GM12874 (cell line): ENCODE data around the gene TP53RK.

Source experiments
- TF ChIP-seq, protein P1 (sequence below): IDR thresholded peaks from 2 replicates; pipeline ENCODE4 v1.5.1; 2011; ENCODE audit warnings: low read depth, mild to moderate bottlenecking, control low read depth, low read length, moderate library complexity; ENCODE audit not compliant: insufficient read depth

TP53RK gene

DNA sequence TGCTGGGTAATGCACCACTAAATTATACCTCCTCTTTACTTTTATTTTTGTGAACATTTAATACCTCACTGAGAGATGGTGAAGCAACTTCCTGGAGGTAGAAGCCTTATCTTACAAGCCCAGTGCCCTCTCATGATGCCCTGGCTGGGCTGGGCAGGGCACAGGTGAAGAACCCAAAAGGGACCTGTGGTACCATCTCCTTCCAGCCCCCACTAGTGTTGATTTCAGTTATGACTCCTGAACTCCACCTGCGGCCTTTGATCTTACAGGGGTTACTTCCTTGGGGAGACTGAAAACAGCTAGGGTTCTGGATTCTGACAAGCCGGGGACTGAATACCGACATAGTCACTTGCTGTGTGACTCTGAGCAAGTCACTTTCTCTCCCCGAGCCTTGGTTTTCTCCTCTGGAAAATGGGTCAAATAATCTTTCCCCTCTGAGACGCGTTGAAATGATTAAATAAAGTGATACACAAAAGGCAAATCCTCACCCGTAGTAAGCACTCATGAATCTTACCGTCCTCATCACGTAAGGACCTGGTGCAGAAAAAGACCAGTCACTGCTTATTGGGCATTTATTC is 39.2 kb downstream of the TP53RK start:
- TF ChIP-seq, protein P1, sequence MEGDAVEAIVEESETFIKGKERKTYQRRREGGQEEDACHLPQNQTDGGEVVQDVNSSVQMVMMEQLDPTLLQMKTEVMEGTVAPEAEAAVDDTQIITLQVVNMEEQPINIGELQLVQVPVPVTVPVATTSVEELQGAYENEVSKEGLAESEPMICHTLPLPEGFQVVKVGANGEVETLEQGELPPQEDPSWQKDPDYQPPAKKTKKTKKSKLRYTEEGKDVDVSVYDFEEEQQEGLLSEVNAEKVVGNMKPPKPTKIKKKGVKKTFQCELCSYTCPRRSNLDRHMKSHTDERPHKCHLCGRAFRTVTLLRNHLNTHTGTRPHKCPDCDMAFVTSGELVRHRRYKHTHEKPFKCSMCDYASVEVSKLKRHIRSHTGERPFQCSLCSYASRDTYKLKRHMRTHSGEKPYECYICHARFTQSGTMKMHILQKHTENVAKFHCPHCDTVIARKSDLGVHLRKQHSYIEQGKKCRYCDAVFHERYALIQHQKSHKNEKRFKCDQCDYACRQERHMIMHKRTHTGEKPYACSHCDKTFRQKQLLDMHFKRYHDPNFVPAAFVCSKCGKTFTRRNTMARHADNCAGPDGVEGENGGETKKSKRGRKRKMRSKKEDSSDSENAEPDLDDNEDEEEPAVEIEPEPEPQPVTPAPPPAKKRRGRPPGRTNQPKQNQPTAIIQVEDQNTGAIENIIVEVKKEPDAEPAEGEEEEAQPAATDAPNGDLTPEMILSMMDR = no peak

DNA sequence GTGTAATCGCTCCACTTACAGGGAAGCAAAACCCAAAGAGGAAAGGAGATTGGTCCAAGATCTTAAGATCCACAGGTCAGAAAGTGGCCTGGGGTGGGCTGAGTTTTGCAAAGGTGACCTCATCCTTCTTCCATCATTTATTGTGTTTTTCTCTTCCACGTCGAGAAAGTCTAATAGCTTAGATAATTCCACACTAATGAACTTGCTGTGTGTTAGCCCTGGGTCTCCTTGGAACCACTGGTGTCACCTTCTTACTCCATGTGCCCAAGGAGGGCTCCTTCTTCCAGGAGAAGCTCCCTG is 39.6 kb downstream of the TP53RK start:
- TF ChIP-seq, protein P1 = no peak

DNA sequence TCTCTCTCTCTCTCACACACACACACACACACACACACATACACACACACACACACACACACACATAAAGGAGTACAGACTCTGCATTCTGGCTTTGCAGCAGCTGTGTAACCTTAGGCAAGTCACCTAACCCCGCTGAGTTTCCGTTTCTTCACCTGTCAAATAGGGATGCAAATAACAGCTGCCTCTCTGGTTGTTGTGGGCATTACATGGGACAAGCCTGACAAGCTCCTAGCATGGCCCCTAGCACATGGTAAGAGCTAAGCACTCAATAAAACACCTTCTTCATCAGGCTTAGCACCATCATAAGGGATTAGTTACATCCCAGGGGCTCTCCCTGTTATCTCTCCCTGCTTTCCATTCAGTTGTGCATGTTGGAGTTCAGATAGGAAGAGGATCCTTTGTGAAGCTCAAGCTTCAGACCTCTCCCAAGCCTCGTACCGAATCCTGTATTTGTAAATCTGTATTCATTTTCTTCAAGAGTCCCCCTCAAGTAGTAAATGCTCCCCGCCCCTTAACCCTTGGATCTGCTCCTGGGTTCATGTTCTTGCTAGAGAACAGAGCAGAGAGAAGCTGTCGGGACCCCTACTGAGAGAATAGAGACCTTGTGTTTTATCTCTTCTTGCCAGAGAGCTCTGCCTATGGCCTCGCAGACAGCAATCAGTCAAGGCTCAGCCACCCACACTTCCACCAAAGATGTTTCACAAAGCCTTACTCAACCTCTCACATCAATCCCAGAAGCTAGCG is 40.2 kb downstream of the TP53RK start:
- TF ChIP-seq, protein P1 = no peak

DNA sequence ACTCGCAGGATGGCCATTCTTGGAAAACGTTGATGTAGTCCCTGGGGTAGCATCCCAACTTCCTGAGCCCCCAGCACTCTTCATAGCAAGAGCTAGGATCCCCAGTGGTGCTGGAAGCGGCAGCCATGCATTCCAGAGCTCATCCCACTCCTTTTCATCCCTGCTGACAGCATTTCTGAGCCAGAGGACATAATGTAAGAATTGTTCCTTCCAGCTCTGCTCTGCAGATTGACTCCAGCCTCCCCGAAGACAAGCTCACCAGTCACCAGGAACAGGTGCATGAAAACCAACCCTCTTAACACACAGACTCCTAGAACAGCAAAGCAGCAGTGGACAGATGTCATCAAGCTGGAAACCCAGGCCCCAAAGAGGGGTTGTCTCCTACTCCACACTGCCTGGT is 41.8 kb downstream of the TP53RK start:
- TF ChIP-seq, protein P1 = no peak

DNA sequence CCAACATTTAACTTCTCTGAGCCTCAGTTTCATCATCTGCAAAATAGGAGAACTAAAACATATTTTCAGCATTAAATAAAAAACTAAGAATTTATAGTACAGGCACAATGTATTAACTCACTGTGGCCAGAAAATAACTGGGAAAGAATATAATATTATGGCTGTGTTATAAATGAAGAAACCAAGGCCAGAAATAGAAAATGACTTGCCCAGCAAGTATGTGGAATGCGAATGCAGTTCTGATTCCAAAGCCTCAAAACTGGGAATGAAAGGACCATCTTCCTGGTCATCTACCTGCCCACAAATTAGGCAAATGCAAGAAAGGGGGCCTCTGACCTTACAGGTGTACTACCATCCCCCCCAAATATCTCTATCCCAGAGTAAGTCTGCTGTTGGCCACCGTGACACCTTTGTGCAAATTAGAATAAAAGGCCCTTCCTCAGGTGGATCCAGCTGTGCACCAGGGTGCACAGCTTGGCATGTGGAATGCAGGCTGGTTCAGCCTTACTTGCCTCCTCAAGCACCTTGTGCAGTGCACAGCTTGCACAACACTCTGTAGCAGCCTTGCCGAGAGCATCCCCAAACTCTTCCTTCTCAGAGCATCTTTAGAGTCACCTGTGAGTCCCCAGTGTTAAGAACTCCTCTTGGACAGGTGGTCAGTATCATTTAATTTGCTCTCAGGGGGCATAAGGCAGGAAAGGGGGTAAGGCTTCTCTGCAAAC is 42.4 kb downstream of the TP53RK start:
- TF ChIP-seq, protein P1 = no peak

DNA sequence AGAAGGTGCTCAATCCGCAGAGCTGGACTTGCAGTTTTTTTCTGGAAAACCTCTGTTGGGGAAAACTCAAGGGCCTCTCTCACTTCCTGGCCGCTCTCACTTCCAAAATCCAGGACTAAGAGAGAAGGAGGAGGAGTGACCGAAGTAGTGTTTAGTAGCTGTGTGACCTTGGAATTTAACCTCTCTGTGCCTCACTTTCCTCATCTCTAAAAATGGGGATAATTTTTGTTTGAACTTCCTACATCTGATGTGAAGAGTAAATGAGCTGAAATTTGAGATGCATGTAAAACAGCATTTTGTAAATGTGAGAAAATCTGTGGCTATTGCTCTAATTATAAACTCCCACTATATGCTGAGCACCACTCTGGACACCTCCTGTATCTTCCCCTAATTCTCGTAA is 43.1 kb downstream of the TP53RK start:
- TF ChIP-seq, protein P1 = no peak

DNA sequence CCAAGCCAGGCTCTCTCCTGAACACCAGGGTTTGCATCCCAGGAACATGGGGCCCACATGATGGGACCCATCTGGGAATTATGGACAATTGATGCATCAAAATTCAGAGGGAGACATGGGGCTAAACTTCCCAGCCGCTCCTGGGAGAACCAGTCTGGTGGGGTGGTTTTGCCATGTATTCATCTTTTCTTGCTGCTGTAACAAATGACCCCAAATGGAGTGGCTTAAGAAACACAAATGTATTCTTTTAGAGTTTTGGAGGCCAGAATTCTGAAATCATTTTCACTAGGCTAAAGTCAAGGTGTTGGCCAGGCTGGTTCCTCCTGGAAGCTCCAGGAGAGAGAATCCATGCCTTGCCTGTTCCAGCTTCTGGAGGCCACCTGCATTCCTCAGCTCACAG is 44.5 kb downstream of the TP53RK start:
- TF ChIP-seq, protein P1 = no peak
